Activated CD8-positive, alpha-beta T cell treated with anti-CD3 and anti-CD28 coated beads for 36 hours (primary cell): ENCODE measurements around the gene YIPF7. TPM values are rescaled to one million over a fixed set of nuclear protein-coding genes. Genes with fewer than 3 reads are reported as not detected.

Experiments
- ATAC-seq: fragments of 200-7000 bp; cut with Tn5 transposase; one replicate; pipeline ENCODE4 v1.10.0; 2021; ENCODE audit warnings: mild to moderate bottlenecking, moderate library complexity
- CTCF ChIA-PET: fragments of 350-600 bp; sonication (Branson Sonifier 250); formaldehyde crosslinking; loops from one replicate; lab custom pipeline; 2021; ENCODE audit warnings: antibody characterized with exemption; lab: Charles Lee
- POLR2A ChIA-PET: fragments of 350-600 bp; sonication (Branson Sonifier 250); formaldehyde crosslinking; loops from one replicate; lab custom pipeline; 2021; ENCODE audit warnings: antibody characterized with exemption; lab: Charles Lee
- DNase-seq: peaks from one replicate; pipeline ENCODE4 v3.0.0-alpha.2; 2020
- H3K27ac Mint-ChIP-seq: one replicate; pipeline ENCODE4 v1.8.0; 2021; ENCODE audit warnings: mild to moderate bottlenecking, mixed read lengths
- H3K27me3 Mint-ChIP-seq: one replicate; pipeline ENCODE4 v1.8.0; 2021; ENCODE audit warnings: mixed read lengths
- H3K36me3 Mint-ChIP-seq: one replicate; pipeline ENCODE4 v1.8.0; 2021; ENCODE audit warnings: low read depth, mixed read lengths
- H3K4me1 Mint-ChIP-seq: one replicate; pipeline ENCODE4 v1.8.0; 2021; ENCODE audit warnings: low read depth, mixed read lengths
- H3K4me3 Mint-ChIP-seq: one replicate; pipeline ENCODE4 v1.8.0; 2021; ENCODE audit warnings: mild to moderate bottlenecking, moderate library complexity, mixed read lengths
- H3K9me3 Mint-ChIP-seq: one replicate; pipeline ENCODE4 v1.8.0; 2021; ENCODE audit warnings: mixed read lengths
- CTCF ChIP-seq: fragments of 200-600 bp; IDR thresholded peaks from one replicate; pipeline ENCODE4 v1.8.0; 2022; ENCODE audit warnings: antibody characterized with exemption, mild to moderate bottlenecking
- intact Hi-C: fragments of 100-400 bp; cut with micrococcal nuclease; formaldehyde crosslinking; loops from one replicate; pipeline ENCODE4 v1.10.0; 2022
- total RNA-seq, 2 experiments: library from RNA; stranded (reverse); gene quantifications; one replicate each; pipeline ENCODE4 v1.2.3, GENCODE V29; 2021

YIPF7 gene
- total RNA-seq, 2 experiments from 2014 or later: not detected

GRCh38 chr4:44580231-44580630 lies 71.2 kb downstream of the YIPF7 start:
- intact Hi-C loops: no loop called here
- CTCF ChIA-PET: no interaction called here
- no peak for ATAC-seq
- no peak overlapping the region for H3K27ac Mint-ChIP-seq
- H3K27me3 Mint-ChIP-seq: no peaks in the 10 kb centered on the region
- no peaks in the 10 kb centered on the region for H3K4me1 Mint-ChIP-seq
- POLR2A ChIA-PET: no interaction called here
- no peaks in the 10 kb centered on the region for H3K36me3 Mint-ChIP-seq
- no peak overlapping the region for H3K4me3 Mint-ChIP-seq
- peaks cover 9% of the 10 kb centered on the region for H3K9me3 Mint-ChIP-seq
- no peak for TF ChIP-seq CTCF
- no peak for DNase-seq

GRCh38 chr4:44578954-44579353 lies 72.5 kb downstream of the YIPF7 start:
- DNase-seq: no peak
- ChIA-PET CTCF (no interaction called here), POLR2A (no interaction called here)
- no peak overlapping the region for H3K4me3 Mint-ChIP-seq
- H3K27me3 Mint-ChIP-seq: no peaks in the 10 kb centered on the region
- intact Hi-C loops: no loop called here
- no peak for TF ChIP-seq CTCF
- H3K27ac Mint-ChIP-seq: no peak overlapping the region
- peaks cover 4% of the 10 kb centered on the region for H3K9me3 Mint-ChIP-seq
- no peaks in the 10 kb centered on the region for H3K4me1 Mint-ChIP-seq
- no peaks in the 10 kb centered on the region for H3K36me3 Mint-ChIP-seq
- no peak for ATAC-seq

Other genes starting within 250 kb of the YIPF7 start
- gene KCTD8, start 202.8 kb downstream of the YIPF7 start, total RNA-seq: not detected
- 10 to 100 TPM; 33.6 to 40.0 TPM for gene GUF1, start 26.8 kb upstream of the YIPF7 start, total RNA-seq
- 10 to 100 TPM; 13.1 to 14.6 TPM for gene GNPDA2, start 74.9 kb upstream of the YIPF7 start, total RNA-seq